SK-N-SH treated with all-trans-retinoic acid at 6 μM for 48 hours (cell line): ENCODE data around the gene TCL1A.

Experiments used
- ATAC-seq: fragments of 200-7000 bp; cut with Tn5 transposase; 3 replicates; pipeline ENCODE4 v1.9.1; 2020; ENCODE audit warnings: mild to moderate bottlenecking, moderate library complexity
- ARNTL ChIP-seq: fragments of 450-650 bp; formaldehyde crosslinking; IDR thresholded peaks from 2 replicates; pipeline ENCODE4 v1.5.0; 2020; ENCODE audit warnings: low read depth, mild to moderate bottlenecking, moderate library complexity, borderline replicate concordance
- CSDC2 ChIP-seq: fragments of 250-450 bp; sonication (Bioruptor Pico); IDR thresholded peaks from 2 replicates; pipeline ENCODE4 v1.5.0; 2020; ENCODE audit warnings: mild to moderate bottlenecking, moderate library complexity
- CSRNP3 ChIP-seq: fragments of 250-450 bp; sonication (Bioruptor Pico); IDR thresholded peaks from 2 replicates; pipeline ENCODE4 v1.5.1; 2021; ENCODE audit warnings: mild to moderate bottlenecking, moderate library complexity
- ESRRG ChIP-seq: fragments of 250-450 bp; sonication (Bioruptor Pico); IDR thresholded peaks from 2 replicates; pipeline ENCODE4 v1.6.1; 2021; ENCODE audit warnings: mild to moderate bottlenecking
- GLIS3 ChIP-seq: fragments of 250-450 bp; sonication (Bioruptor Pico); IDR thresholded peaks from 2 replicates; pipeline ENCODE4 v1.5.0; 2020; ENCODE audit warnings: mild to moderate bottlenecking, moderate library complexity
- ISL1 ChIP-seq: fragments of 250-450 bp; sonication (Bioruptor Pico); IDR thresholded peaks from 2 replicates; pipeline ENCODE4 v2.1.2; 2022; ENCODE audit warnings: mild to moderate bottlenecking, moderate library complexity
- OSR1 ChIP-seq: fragments of 250-450 bp; sonication (Bioruptor Pico); IDR thresholded peaks from 2 replicates; pipeline ENCODE4 v1.8.0; 2022; ENCODE audit warnings: moderate library complexity, mild to moderate bottlenecking, inconsistent platforms
- PATZ1 ChIP-seq: fragments of 250-450 bp; sonication (Bioruptor Pico); IDR thresholded peaks from 2 replicates; pipeline ENCODE4 v1.8.0; 2020; ENCODE audit warnings: mild to moderate bottlenecking, moderate library complexity, borderline replicate concordance
- POU6F1 ChIP-seq: fragments of 250-450 bp; sonication (Bioruptor Pico); IDR thresholded peaks from 2 replicates; pipeline ENCODE4 v1.8.0; 2021; ENCODE audit warnings: low read depth, mild to moderate bottlenecking, moderate library complexity, borderline replicate concordance
- PPARA ChIP-seq: fragments of 250-450 bp; sonication (Bioruptor Pico); IDR thresholded peaks from 2 replicates; pipeline ENCODE4 v1.5.0; 2020; ENCODE audit warnings: mild to moderate bottlenecking, borderline replicate concordance
- RARB ChIP-seq: fragments of 250-450 bp; sonication (Bioruptor Pico); IDR thresholded peaks from 2 replicates; pipeline ENCODE4 v1.8.0; 2021; ENCODE audit warnings: mild to moderate bottlenecking, moderate library complexity
- TCF4 ChIP-seq: fragments of 250-450 bp; sonication (Bioruptor Pico); IDR thresholded peaks from 2 replicates; pipeline ENCODE4 v1.8.0; 2021; ENCODE audit warnings: mild to moderate bottlenecking, moderate library complexity, borderline replicate concordance
- TOX ChIP-seq: fragments of 250-450 bp; sonication (Bioruptor Pico); IDR thresholded peaks from 2 replicates; pipeline ENCODE4 v1.8.0; 2021; ENCODE audit warnings: mild to moderate bottlenecking, moderate library complexity, borderline replicate concordance
- TSHZ2 ChIP-seq: fragments of 250-450 bp; sonication (Bioruptor Pico); IDR thresholded peaks from 2 replicates; pipeline ENCODE4 v1.5.0; 2020; ENCODE audit warnings: mild to moderate bottlenecking, moderate library complexity
- ZC3H10 ChIP-seq: fragments of 250-450 bp; sonication (Bioruptor Pico); IDR thresholded peaks from 2 replicates; pipeline ENCODE4 v1.5.1; 2021; ENCODE audit warnings: mild to moderate bottlenecking, moderate library complexity
- ZFP3 ChIP-seq: fragments of 250-450 bp; sonication (Bioruptor Pico); IDR thresholded peaks from 2 replicates; pipeline ENCODE4 v1.5.0; 2020; ENCODE audit warnings: mild to moderate bottlenecking, moderate library complexity
- ZFP30 ChIP-seq: fragments of 450-650 bp; formaldehyde crosslinking; IDR thresholded peaks from 2 replicates; pipeline ENCODE4 v1.5.0; 2022; ENCODE audit warnings: mild to moderate bottlenecking, moderate library complexity
- ZNF565 ChIP-seq: fragments of 450-650 bp; formaldehyde crosslinking; conservative IDR thresholded peaks from 2 replicates; pipeline ENCODE4 v1.5.0; 2020; ENCODE audit warnings: low read depth, mild to moderate bottlenecking, moderate library complexity
- ZNF8 ChIP-seq: fragments of 450-650 bp; formaldehyde crosslinking; IDR thresholded peaks from 2 replicates; pipeline ENCODE4 v1.5.0; 2020; ENCODE audit warnings: mild to moderate bottlenecking, moderate library complexity

The TCL1A gene

GRCh38 chr14:95689441-95689840 lies 24.5 kb downstream of the TCL1A start:
- TF ChIP-seq PATZ1 (CRISPR knock-in tag): no peak
- TF ChIP-seq ZFP3 (CRISPR knock-in tag): no peak
- no peak for TF ChIP-seq PPARA
- no peak for TF ChIP-seq POU6F1
- TF ChIP-seq TSHZ2 (CRISPR knock-in tag): no peak
- TF ChIP-seq TCF4 (CRISPR knock-in tag): no peak
- ATAC-seq: no peak

- no peak for ATAC-seq
- TF ChIP-seq ZFP3 (CRISPR knock-in tag) (peak; percentile 45; the same call in 1 of the 2 replicates), ZNF565 (no peak)
Measured at GRCh38 chr14:95686935-95687334, 27.0 kb downstream of the TCL1A start.

GRCh38 chr14:95685978-95686922 lies 27.7 kb downstream of the TCL1A start, which contains the start of gene TCL1B:
TCL1B (plus strand) TSS chr14:95686426; CDS start chr14:95686468, 42 bp downstream.
- ATAC-seq: no peak
- TF ChIP-seq CSDC2 (no peak), CSRNP3 (no peak), TSHZ2 (CRISPR knock-in tag) (no peak), OSR1 (no peak), ZC3H10 (CRISPR knock-in tag) (no peak), ZFP30 (no peak), ZNF565 (no peak), ESRRG (CRISPR knock-in tag) (no peak), POU6F1 (no peak), GLIS3 (CRISPR knock-in tag) (no peak), TOX (CRISPR knock-in tag) (no peak), ARNTL (CRISPR knock-in tag) (no peak), RARB (CRISPR knock-in tag) (no peak), ISL1 (CRISPR knock-in tag) (no peak), ZNF8 (no peak)
- TF ChIP-seq, all 23 proteins: peak for 0
